GM18907 (cell line): Measurements from ENCODE around the gene BUD13.

Source experiments
- ATAC-seq: cut with Tn5 transposase; IDR thresholded peaks from one replicate; pipeline ENCODE4 v1.9.1; 2021; ENCODE audit warnings: mild to moderate bottlenecking, moderate library complexity; ENCODE audit not compliant: unreplicated experiment

BUD13 gene

DNA sequence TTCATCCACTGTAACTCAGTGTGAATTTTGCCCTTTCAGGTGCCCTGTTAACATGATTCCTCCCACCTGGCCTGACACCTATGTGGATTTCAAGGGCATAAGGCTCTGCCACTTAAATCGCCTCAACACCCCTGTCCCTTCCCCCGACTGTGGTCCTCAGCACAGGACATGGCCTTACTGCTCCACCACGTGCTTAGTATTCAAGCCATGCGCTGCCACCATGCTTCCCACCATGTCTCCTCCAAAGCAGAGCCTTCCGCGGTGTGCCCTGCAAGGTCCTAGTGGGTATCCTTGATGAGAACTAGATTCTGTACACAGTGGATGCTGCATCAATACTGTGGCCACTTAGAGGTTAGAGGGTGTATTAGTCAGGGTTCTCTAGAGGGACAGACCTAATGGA, 51.9 kb downstream of the BUD13 start:
- no peak for ATAC-seq

DNA sequence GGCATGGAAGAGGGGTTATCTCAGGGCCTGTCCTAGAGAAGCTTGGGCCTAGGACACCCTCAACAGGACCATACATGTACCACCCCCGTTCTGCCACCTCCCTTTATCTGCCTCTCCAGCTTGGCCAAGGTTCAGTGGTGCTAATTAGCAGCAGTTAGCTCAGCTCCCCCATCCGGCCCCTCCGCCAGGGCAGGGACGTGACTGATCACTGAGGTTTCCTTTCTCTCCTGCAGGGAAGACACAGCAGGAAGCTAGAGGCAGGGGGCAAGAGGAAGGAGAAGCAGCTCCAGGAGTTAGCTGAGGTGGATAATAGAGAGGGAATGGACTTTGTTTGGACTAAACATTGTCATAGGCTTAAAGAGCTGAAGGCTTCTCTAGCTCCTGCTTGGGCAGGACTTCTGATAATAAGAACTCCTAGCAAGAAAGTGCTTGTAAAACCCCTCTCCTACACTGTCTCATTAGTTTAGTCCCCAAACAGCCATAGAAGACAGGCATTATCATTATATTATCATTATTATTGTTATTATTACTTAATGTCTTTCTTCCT, 53.8 kb downstream of the BUD13 start:
- no peak for ATAC-seq

DNA sequence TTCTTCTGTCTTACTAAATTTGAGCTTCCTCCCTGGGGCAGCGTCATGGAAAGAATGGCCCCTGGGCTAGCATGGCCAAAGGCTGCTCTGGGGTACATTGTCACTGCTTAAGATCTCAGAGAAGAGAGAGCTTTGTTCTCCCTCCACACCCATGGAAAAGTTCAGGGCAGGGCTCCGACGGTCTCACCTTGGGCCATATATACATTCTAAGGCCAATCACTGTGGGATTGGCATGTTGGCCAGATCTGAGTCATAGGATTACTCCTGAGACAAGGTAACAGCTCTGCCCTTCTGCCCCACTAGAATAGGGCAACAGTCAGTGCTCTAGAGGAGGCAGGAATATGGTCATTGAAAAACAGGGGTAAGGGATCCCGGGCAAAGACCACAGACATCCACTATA, 56.2 kb downstream of the BUD13 start:
- no peak for ATAC-seq

DNA sequence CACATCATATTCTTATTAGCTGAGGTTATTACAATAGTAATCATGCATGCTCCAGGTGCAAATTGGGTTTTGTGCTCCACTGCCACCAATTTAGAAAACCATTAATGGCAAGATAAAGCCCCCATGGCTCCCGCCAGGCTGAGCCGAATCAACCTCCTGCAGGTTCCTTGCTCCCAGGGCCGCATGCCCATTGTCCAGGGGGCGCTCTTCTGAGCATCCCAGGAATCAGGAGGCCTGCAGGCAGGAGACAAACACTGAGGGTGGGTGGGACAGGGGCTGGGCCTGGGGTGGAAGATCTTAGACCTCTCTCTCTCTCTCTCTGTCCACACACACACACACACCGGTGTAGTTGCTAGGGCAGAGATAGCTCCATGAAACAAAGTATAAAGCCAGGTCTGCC, 57.4 kb downstream of the BUD13 start:
- ATAC-seq: no peak

DNA sequence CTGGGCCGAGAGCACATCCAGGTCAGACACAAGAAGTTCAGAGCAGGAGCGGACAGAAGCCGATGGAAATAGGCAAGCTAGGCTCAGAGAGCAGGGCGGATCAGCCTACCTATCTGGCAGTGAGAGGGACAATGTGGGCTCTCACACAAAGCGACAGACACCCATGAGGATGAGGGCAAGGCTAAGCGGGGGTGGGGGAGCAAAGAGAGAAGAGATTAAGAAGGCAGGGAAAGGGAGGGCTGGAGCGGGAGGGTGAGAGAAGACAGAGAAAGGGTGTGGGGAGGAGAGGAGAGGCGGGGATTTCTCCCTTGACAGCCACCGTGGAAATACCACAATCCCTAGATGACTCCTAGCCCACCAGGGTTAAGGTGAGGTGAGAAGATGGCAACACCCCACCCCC, 57.9 kb downstream of the BUD13 start:
- no peak for ATAC-seq

DNA sequence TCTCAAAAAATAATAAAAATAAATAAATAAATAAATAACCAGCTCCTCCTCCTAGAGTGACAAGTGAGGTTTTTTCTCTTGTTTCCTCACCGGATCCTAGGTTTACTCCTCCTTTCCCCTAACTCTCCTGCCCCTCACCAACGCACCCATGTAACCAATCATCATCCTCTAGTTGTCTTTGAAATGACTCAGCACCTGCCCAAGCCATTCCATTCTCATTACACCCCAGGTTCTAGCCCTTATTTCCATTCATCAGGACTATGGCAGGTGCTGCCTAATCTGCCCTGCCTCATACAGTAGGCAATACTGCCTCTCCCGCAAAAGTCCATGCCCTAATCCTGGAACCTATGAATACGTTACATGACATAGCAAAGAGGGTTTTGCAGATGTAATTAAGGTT, 60.4 kb downstream of the BUD13 start:
- ATAC-seq: no peak

DNA sequence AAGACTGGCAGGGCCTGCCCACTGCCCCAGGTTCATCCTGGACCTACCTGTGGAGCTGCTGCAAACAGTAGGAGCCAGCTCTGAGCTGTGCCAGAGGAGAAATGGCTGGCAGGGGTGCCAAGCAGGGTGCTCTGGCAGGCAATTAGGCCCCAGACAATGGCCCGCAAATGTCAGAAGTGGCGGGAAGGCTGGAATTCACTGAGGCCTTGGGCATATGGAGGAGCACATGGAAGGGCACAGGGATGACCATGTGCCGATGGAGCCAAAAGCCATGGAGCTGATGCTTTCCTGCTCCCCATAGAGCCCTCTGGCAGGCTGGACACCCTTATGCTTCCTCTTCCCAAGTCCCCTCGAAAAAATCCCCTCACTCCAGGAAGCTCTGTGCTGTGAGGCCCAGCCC, 62.0 kb downstream of the BUD13 start:
- no peak for ATAC-seq

DNA sequence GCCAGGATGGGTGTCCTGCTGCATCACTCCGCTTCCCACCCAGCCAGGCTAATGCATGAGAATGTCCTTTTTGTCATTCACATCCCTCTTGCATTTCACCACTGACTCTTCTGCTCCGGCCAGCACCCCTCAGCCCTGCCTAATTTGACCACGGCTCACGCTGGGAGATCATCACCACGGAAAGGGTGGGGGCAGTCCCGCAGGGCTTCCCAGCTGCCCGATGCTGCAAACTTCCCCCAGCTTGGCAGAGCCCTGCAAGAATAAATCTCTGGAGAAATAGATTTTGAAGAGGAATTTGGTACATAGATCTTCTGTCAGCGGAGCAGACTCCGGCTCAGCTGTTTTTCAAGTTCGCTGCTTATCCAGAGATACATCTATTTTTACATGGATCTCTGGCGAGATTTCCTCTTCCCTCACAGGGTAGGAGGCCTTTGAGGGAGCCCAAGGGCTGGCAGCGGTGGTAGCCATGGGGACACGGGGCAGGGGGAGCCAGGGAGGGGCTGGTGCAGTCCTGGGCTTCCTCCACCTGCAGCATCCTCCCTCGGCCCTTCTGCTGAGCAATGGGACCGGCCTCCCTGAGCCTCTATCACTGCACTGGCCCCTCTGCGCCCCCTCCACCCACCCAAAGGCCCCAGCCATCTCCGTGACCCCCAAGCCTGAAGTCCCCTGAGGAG, 62.6 kb downstream of the BUD13 start:
- no peak for ATAC-seq

DNA sequence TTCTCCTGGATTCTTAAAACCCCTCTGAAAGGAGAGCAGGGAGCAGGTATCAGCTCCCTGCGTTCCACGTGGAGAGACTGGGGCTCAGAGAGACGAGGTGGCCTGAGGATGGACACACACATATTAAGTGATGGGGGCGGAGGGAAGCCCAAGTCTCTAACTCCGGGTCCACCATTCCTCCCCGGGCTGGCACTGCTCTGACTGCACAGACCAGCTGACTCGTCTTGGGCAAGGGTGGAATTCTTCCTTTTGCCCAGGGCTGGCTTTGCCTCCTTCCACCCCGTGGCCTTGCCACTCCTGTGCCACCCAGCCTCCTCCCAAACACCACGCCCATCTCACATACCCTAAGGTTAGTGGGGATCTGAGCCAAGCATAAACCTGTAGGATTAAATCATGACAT, 65.0 kb downstream of the BUD13 start:
- ATAC-seq: no peak

DNA sequence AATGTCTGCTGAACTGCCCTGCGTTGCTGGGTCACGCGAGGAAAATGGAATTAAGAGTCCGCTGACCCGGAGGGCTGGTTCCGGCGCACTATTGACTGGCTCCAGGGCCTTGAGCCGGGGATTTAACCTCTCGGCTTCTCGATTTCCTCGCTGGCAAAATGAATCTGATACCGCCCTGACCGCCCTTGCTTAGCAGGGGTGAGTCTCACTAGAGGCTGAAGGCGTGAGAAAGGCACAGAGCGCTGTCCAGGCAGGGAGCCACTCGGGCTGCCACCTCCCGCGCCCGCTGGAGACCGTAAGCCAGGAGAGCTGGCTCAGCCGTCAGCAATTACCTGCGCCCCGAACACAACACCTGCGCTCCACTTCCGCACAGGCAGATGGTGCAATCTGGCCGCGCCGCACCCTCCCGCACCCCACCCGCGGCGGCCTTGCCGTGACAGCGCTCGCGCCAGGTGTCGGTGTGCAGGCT, 65.6 kb downstream of the BUD13 start:
- no peak for ATAC-seq

DNA sequence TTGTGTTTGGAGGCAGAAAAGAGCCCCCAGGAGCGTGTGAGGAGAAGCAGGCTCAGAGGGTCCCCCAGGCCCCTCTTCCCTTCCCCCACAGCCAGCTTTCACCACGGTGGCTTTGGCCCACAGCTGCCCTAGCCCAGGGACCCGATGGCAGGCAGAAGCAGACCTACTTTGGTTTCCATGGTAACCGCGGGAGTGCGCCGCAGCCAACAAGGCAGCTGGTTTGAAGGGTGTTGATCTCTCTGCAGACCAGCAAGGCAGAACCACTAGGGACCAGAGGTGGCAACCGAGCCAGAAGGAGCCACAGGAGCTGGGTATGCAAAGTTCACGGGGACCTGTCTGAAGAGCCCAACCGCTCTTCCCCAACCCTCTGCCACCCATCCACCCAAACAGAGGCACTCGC, 69.4 kb downstream of the BUD13 start:
- no peak for ATAC-seq

DNA sequence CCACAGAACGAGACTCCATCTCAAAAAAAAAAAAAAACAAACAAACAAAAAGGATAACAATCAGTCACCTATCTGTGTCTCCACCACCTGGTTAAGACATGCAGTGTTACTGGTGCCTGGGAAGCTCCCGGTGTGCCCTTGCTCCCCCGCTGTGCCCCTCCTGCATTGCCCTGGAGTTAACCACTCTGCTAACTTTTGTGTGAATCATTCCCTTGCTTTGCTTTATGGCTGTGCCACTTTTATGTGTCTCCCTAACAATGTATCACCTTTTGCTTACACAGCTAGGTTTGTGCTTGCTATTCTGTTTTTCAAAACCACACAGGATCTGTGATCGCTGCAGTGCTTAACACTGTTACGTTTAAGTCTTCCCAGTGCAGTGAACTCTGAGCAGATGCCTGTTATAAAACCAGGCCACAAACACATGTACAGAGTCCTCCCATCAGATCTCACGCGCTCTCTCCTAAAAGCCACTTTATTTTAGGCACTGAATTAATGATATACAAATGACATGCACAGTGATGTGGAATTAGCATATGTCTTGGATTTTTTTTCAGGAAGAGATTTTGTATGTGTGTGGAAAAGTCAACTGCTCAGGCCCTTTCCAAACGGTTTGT, 69.9 kb downstream of the BUD13 start:
- no peak for ATAC-seq

DNA sequence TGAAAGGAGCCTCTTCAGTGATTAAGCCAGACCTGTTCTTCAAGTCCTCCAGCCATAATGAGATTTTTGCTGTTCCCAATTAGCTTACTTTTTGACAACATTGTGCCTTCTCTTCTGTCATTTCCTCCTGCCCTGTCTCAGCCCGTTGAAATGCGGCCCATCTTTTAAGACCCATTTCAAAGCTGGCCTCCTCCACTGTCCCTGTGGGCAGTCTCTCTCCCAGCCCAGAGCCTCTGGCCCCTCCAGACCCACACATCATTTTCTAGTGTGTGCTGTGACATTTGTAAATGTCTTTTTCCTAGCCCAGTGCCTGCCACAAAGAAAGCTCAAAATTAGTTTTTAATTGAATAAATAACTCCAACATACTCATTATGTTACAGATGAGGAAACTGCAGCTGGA, 70.9 kb downstream of the BUD13 start:
- no peak for ATAC-seq

DNA sequence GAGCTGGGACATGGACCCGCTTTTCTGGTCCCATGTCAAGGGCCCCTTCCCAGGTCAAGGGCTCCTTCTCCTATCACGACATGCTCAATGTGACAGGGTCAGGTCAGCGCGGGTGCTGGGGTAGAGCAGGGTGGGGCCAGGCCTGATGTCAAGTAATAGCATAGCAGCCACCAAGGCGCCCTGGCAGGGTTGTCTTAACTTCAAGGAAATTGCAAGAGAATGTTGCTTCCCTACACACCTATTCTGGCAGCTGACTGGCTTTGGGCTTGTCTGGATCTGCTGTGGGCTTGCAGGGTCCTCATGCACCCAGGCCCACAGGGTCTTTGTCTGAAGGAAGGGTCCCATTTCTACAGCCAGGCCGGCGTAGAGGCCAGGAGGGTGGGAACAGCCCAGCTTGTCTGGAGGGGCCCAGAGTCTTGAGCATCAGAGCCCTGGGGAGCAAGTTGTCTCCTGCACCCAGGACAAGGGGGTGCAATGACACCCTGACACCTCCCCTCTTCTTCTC, 71.4 kb downstream of the BUD13 start:
- ATAC-seq: no peak

DNA sequence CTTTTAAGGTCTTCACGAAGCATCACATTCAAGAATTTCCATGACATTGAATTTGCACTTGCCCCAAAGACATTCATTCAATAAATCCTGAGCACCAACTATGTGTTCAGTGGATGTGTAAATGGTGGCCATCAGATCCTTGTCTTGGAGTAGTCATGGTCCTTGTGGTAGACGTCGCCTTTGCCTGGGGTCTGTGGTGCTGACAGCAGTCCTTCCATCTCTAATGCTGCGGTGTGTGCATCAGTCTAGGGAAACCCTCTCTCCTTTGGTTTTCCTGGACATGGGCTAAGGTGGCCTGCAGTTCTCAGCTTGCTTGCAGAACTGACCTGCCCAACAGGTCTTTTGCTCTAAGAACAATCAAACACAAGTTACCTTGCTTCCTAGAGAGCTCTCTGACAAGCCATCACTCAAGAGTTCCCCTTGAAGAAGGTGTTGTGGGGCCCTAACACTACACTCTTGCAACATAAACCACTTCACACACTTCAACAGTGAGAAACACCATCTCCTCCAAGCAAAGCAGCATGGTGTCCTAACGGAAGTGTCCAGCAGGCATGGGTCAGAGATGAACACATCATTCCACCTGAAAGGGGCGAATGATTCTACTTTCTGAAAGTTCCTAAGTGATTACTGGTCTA, 72.1 kb downstream of the BUD13 start:
- no peak for ATAC-seq
